ENCODE results near the gene TNFRSF18.

DNA sequence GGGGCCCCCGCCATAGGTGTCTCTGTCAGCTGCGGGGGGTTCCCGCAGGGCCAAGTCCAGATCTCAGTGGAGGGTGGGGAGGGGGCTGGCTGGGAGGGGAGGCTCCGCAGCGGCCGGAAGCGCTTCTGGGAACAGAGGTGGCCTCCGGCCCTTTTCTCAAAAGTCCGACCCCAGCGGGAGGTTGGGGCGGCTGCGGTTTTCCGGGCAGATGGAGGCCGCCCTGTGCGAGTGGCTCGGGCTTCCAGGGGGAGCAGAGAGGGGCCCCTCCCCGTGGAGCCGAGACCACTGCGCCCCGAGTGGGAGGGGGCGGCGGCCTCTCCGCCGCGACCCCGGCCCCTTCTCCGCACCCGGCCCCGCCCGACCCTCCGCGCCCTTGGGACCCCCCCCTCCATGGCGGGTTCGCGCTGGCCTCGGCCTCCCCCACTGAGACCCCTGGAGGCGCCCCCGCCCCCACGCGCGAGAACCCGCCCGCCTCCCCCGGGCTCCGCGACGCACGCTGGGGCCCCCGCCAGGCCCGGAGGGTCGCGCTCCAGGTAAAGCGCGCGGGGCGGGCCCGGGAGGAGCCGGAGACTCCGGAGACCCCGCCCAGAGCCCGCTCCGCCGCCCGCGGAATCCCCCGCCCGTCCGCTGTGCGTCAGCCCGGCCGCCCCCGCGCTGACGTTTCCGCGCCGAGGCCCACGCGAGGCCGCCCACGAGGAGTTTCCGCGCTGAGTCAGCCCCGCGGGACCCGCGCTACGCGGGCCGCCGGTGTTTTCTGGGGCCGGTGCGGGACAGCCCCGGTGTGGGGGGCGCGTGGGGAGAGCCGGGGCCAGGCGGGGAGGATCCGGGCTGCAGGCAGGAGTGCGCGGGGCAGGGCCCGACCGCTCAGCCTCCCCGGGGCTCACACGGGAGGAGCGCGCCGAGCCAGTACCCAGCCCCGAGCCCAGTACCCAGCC is 5.2 kb downstream of the TNFRSF18 start:
- TF ChIP-seq, protein P1, sequence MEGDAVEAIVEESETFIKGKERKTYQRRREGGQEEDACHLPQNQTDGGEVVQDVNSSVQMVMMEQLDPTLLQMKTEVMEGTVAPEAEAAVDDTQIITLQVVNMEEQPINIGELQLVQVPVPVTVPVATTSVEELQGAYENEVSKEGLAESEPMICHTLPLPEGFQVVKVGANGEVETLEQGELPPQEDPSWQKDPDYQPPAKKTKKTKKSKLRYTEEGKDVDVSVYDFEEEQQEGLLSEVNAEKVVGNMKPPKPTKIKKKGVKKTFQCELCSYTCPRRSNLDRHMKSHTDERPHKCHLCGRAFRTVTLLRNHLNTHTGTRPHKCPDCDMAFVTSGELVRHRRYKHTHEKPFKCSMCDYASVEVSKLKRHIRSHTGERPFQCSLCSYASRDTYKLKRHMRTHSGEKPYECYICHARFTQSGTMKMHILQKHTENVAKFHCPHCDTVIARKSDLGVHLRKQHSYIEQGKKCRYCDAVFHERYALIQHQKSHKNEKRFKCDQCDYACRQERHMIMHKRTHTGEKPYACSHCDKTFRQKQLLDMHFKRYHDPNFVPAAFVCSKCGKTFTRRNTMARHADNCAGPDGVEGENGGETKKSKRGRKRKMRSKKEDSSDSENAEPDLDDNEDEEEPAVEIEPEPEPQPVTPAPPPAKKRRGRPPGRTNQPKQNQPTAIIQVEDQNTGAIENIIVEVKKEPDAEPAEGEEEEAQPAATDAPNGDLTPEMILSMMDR (conservative IDR thresholded peaks at IDR 0.05; ENCODE audit: low read length) = no peak
- TF ChIP-seq EZH2phosphoT487 (IDR thresholded peaks at IDR 0.05; ENCODE audit: borderline replicate concordance, low read depth, low read length) = no peak

All from OCI-LY7 (cell line).